Measurements from ENCODE around the gene SPRR1B.

The SPRR1B gene

GRCh38 chr1:153030895-153031294 is at the start of gene SPRR1B:
Gene SPRR1B, plus strand, starts transcription at chr1:153031203. Its CDS starts 1,143 bp downstream, at chr1:153032346.
- Histone ChIP-seq H3K4me3 (ENCODE audit: low read length) (no peak within 1 kb of the TSS), H3K27me3 (ENCODE audit: control insufficient read depth, insufficient read depth, low read length) (no peaks in the 10 kb centered on the region), H3K36me3 (ENCODE audit: control insufficient read depth, low read depth, low read length) (no peaks in the 10 kb centered on the region), H3K27ac (ENCODE audit: low read length) (no peak within 1 kb of the TSS), H3K9ac (ENCODE audit: low read length) (no peak within 1 kb of the TSS), H3K4me1 (ENCODE audit: control insufficient read depth, low read depth, low read length) (no peaks in the 10 kb centered on the region), H3K9me3 (ENCODE audit: control insufficient read depth, low read depth, low read length) (no peaks in the 10 kb centered on the region)

- Histone ChIP-seq H3K27me3 (ENCODE audit: control insufficient read depth, insufficient read depth, low read length) (no peaks in the 10 kb centered on the region), H3K4me1 (ENCODE audit: control insufficient read depth, low read depth, low read length) (no peaks in the 10 kb centered on the region), H3K36me3 (ENCODE audit: control insufficient read depth, low read depth, low read length) (no peaks in the 10 kb centered on the region), H3K9ac (ENCODE audit: low read length) (no peak overlapping the region), H3K4me3 (ENCODE audit: low read length) (no peak overlapping the region), H3K27ac (ENCODE audit: low read length) (no peak overlapping the region), H3K9me3 (ENCODE audit: control insufficient read depth, low read depth, low read length) (no peaks in the 10 kb centered on the region)
These were observed 48.9 kb upstream of the SPRR1B start for GRCh38 chr1:152982076-152982475.

GRCh38 chr1:152983234-152983633 is 47.8 kb upstream of the SPRR1B start:
- no peaks in the 10 kb centered on the region for H3K9me3 ChIP-seq (ENCODE audit: control insufficient read depth, low read depth, low read length)
- no peaks in the 10 kb centered on the region for H3K4me1 ChIP-seq (ENCODE audit: control insufficient read depth, low read depth, low read length)
- H3K27ac ChIP-seq (ENCODE audit: low read length) = no peak overlapping the region
- no peak overlapping the region for H3K9ac ChIP-seq (ENCODE audit: low read length)
- no peaks in the 10 kb centered on the region for H3K36me3 ChIP-seq (ENCODE audit: control insufficient read depth, low read depth, low read length)
- H3K4me3 ChIP-seq (ENCODE audit: low read length) = no peak overlapping the region
- no peaks in the 10 kb centered on the region for H3K27me3 ChIP-seq (ENCODE audit: control insufficient read depth, insufficient read depth, low read length)

- no peak within 1 kb of the TSS for H3K4me3 ChIP-seq (ENCODE audit: low read length)
- H3K27me3 ChIP-seq (ENCODE audit: control insufficient read depth, insufficient read depth, low read length) = no peaks in the 10 kb centered on the region
- no peaks in the 10 kb centered on the region for H3K9me3 ChIP-seq (ENCODE audit: control insufficient read depth, low read depth, low read length)
- H3K27ac ChIP-seq (ENCODE audit: low read length) = no peak within 1 kb of the TSS
- no peaks in the 10 kb centered on the region for H3K4me1 ChIP-seq (ENCODE audit: control insufficient read depth, low read depth, low read length)
- no peak within 1 kb of the TSS for H3K9ac ChIP-seq (ENCODE audit: low read length)
- H3K36me3 ChIP-seq (ENCODE audit: control insufficient read depth, low read depth, low read length) = no peaks in the 10 kb centered on the region
These were observed 47.3 kb upstream of the SPRR1B start, which contains the start of gene SPRR1A for GRCh38 chr1:152983743-152984142. Gene SPRR1A, plus strand, starts transcription at chr1:152984081. Its CDS starts 1,150 bp downstream, at chr1:152985231.

GRCh38 chr1:152986578-152986977 is 44.4 kb upstream of the SPRR1B start:
- Histone ChIP-seq H3K4me3 (ENCODE audit: low read length) (no peak overlapping the region), H3K9ac (ENCODE audit: low read length) (no peak overlapping the region), H3K27ac (ENCODE audit: low read length) (no peak overlapping the region), H3K9me3 (ENCODE audit: control insufficient read depth, low read depth, low read length) (no peaks in the 10 kb centered on the region), H3K36me3 (ENCODE audit: control insufficient read depth, low read depth, low read length) (no peaks in the 10 kb centered on the region), H3K27me3 (ENCODE audit: control insufficient read depth, insufficient read depth, low read length) (no peaks in the 10 kb centered on the region), H3K4me1 (ENCODE audit: control insufficient read depth, low read depth, low read length) (no peaks in the 10 kb centered on the region)

GRCh38 chr1:152993186-152993585 is 37.8 kb upstream of the SPRR1B start:
- no peak overlapping the region for H3K4me3 ChIP-seq (ENCODE audit: low read length)
- H3K27me3 ChIP-seq (ENCODE audit: control insufficient read depth, insufficient read depth, low read length) = no peaks in the 10 kb centered on the region
- H3K4me1 ChIP-seq (ENCODE audit: control insufficient read depth, low read depth, low read length) = no peaks in the 10 kb centered on the region
- H3K27ac ChIP-seq (ENCODE audit: low read length) = no peak overlapping the region
- H3K9me3 ChIP-seq (ENCODE audit: control insufficient read depth, low read depth, low read length) = peaks cover 10% of the 10 kb centered on the region
- no peaks in the 10 kb centered on the region for H3K36me3 ChIP-seq (ENCODE audit: control insufficient read depth, low read depth, low read length)
- no peak overlapping the region for H3K9ac ChIP-seq (ENCODE audit: low read length)

- no peak overlapping the region for H3K27ac ChIP-seq (ENCODE audit: low read length)
- H3K36me3 ChIP-seq (ENCODE audit: control insufficient read depth, low read depth, low read length) = no peaks in the 10 kb centered on the region
- no peak overlapping the region for H3K9ac ChIP-seq (ENCODE audit: low read length)
- peaks cover 10% of the 10 kb centered on the region for H3K9me3 ChIP-seq (ENCODE audit: control insufficient read depth, low read depth, low read length)
- no peaks in the 10 kb centered on the region for H3K27me3 ChIP-seq (ENCODE audit: control insufficient read depth, insufficient read depth, low read length)
- H3K4me1 ChIP-seq (ENCODE audit: control insufficient read depth, low read depth, low read length) = no peaks in the 10 kb centered on the region
- no peak overlapping the region for H3K4me3 ChIP-seq (ENCODE audit: low read length)
These were observed 35.2 kb upstream of the SPRR1B start for GRCh38 chr1:152995842-152996241.

- Histone ChIP-seq H3K27me3 (ENCODE audit: control insufficient read depth, insufficient read depth, low read length) (no peaks in the 10 kb centered on the region), H3K27ac (ENCODE audit: low read length) (no peak overlapping the region), H3K4me3 (ENCODE audit: low read length) (no peak overlapping the region), H3K9ac (ENCODE audit: low read length) (no peak overlapping the region), H3K4me1 (ENCODE audit: control insufficient read depth, low read depth, low read length) (no peaks in the 10 kb centered on the region), H3K36me3 (ENCODE audit: control insufficient read depth, low read depth, low read length) (no peaks in the 10 kb centered on the region), H3K9me3 (ENCODE audit: control insufficient read depth, low read depth, low read length) (peaks cover 10% of the 10 kb centered on the region)
These were observed 34.2 kb upstream of the SPRR1B start for GRCh38 chr1:152996633-152997400.

- Histone ChIP-seq H3K27ac (ENCODE audit: low read length) (no peak overlapping the region), H3K4me3 (ENCODE audit: low read length) (no peak overlapping the region), H3K4me1 (ENCODE audit: control insufficient read depth, low read depth, low read length) (no peaks in the 10 kb centered on the region), H3K36me3 (ENCODE audit: control insufficient read depth, low read depth, low read length) (no peaks in the 10 kb centered on the region), H3K27me3 (ENCODE audit: control insufficient read depth, insufficient read depth, low read length) (no peaks in the 10 kb centered on the region), H3K9me3 (ENCODE audit: control insufficient read depth, low read depth, low read length) (peaks cover 10% of the 10 kb centered on the region), H3K9ac (ENCODE audit: low read length) (no peak overlapping the region)
These were observed 33.1 kb upstream of the SPRR1B start for GRCh38 chr1:152997901-152998300.

- Histone ChIP-seq H3K9ac (ENCODE audit: low read length) (no peak overlapping the region), H3K27ac (ENCODE audit: low read length) (no peak overlapping the region)
These were observed 32.5 kb upstream of the SPRR1B start for GRCh38 chr1:152998476-152998875.

GRCh38 chr1:152999818-153000217 is 31.2 kb upstream of the SPRR1B start:
- Histone ChIP-seq H3K27ac (ENCODE audit: low read length) (no peak overlapping the region), H3K9ac (ENCODE audit: low read length) (no peak overlapping the region), H3K27me3 (ENCODE audit: control insufficient read depth, insufficient read depth, low read length) (no peaks in the 10 kb centered on the region), H3K4me3 (ENCODE audit: low read length) (no peak overlapping the region), H3K36me3 (ENCODE audit: control insufficient read depth, low read depth, low read length) (no peaks in the 10 kb centered on the region), H3K4me1 (ENCODE audit: control insufficient read depth, low read depth, low read length) (no peaks in the 10 kb centered on the region), H3K9me3 (ENCODE audit: control insufficient read depth, low read depth, low read length) (peaks cover 8% of the 10 kb centered on the region)

More at GRCh38 chr1:152998476-152998875, 32.5 kb upstream of the SPRR1B start:
- Histone ChIP-seq H3K36me3 (ENCODE audit: control insufficient read depth, low read depth, low read length) (no peaks in the 10 kb centered on the region), H3K4me3 (ENCODE audit: low read length) (no peak overlapping the region), H3K4me1 (ENCODE audit: control insufficient read depth, low read depth, low read length) (no peaks in the 10 kb centered on the region), H3K27me3 (ENCODE audit: control insufficient read depth, insufficient read depth, low read length) (no peaks in the 10 kb centered on the region), H3K9me3 (ENCODE audit: control insufficient read depth, low read depth, low read length) (peaks cover 10% of the 10 kb centered on the region)

- no peak overlapping the region for H3K9ac ChIP-seq (ENCODE audit: low read length)
- no peaks in the 10 kb centered on the region for H3K27me3 ChIP-seq (ENCODE audit: control insufficient read depth, insufficient read depth, low read length)
- H3K36me3 ChIP-seq (ENCODE audit: control insufficient read depth, low read depth, low read length) = no peaks in the 10 kb centered on the region
- peaks cover 5% of the 10 kb centered on the region for H3K9me3 ChIP-seq (ENCODE audit: control insufficient read depth, low read depth, low read length)
- no peak overlapping the region for H3K4me3 ChIP-seq (ENCODE audit: low read length)
- no peak overlapping the region for H3K27ac ChIP-seq (ENCODE audit: low read length)
- H3K4me1 ChIP-seq (ENCODE audit: control insufficient read depth, low read depth, low read length) = no peaks in the 10 kb centered on the region
These were observed 30.7 kb upstream of the SPRR1B start for GRCh38 chr1:153000294-153000693.
